ENCODE data around the gene HOXD3. TPM values are rescaled to one million over a fixed set of nuclear protein-coding genes. Genes with fewer than 3 reads are reported as not detected.

Gene HOXD3
- total and polyA plus RNA-seq, 2 of the 8 experiments (the other 6 are each of a cell fraction or from before 2014, with no cell fraction given): not detected

- peak; percentile 38 for TF ChIP-seq CHD7 (IDR thresholded peaks at IDR 0.05; ENCODE audit: insufficient replicate concordance, low read length)
Observed at GRCh38 chr2:176155356-176156044, 1.6 kb upstream of the HOXD3 start (continued).
